Measurements from ENCODE around the gene SH3BP5L.
"Not testable (repeated sequence)": the region's sequence is repeated elsewhere in the genome, so short reads cannot be mapped to it uniquely, and the experiment has no call there.

The SH3BP5L gene

DNA sequence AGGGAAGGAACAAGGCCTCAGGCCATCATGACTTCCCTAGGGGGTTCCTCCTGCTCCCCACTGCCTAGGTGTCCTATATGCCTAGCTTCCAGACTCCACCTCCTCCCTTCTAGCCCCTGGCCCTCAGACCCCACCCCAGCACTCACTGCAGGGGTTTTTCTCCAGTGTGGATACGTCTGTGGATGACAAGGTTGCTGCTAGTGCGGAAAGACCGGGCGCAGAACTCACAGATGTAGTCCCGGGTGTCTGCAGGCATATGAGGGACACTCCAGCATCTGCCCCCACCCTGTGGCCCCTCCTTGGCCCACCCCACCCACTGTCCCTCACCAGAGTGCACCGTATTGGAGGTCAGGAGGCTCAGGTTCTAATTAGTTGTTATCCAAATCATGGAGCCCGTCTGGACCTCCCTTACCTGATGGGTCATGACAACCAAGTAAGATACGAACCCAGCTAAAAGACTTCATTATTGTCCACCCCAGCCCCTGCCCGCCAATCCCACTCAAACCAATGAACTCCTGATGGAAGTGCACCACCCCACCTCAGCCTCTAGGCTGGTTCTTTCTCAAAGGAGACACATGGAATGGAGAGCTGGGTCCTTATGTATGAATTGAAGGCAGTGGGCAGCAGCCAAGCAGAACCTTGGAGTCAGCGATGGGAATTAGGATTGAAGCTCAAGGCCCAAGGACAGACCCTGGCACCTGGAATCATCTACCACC lies 25.0 kb upstream of the SH3BP5L start:
- no peak for FAIRE-seq

DNA sequence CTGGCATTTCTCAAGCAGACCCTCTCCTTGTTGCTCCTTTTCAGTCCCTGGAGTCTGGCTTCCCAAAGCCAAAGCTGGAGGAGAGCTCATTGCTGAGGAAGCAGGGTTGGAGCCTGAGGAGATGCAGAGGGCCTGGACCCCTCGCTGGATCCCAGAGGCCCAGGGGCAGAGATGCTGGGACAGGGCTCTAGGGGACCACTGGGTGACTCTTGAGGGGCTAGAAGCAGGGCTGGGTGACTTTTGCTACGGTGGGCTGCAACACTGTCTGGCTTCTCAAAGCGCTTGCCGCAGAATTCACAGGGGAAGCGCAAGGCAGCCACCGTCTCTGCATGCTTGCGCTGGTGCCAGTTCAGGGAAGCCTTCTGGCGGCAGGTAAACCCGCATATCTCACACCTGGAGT lies 24.4 kb upstream of the SH3BP5L start:
- FAIRE-seq: no peak

DNA sequence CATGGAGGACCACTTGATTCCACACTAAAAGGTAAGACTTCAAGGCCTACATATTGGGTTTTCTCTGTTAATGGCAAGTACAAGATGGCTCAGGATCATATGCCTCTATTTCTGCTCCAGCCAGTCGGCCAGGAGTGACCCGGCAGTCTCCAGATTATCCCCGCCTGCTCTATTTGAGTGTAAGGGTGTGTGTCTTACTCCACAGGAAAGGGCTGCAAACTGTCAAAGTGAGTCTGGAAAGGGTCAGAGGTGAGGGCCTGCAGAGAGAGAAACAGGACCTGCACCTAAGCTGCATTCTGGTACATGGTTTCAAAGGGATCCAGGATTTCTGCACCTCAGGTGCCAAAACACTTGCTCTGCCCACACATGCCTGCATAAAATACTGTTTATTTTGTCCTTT lies 23.9 kb upstream of the SH3BP5L start:
- no peak for FAIRE-seq

DNA sequence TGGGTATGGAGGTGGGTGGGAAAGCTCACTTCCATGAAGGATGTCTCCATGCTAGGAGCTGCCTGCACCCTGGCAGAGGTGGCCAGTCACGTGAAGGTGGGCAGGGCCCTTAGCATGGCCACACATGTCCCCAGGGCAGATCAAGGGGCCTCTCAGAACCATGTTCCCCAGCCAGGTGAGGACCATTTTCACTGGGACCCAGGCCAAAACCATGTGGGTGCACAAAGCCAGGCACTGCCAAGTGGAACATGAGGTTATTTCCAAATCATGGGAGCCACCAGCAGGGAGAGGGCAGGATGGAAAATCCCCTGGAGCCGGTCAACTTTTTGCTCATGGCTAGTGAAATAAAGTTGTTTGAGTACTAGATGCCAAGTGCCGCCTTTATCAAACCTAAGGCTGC lies 23.4 kb upstream of the SH3BP5L start:
- no peak for FAIRE-seq

DNA sequence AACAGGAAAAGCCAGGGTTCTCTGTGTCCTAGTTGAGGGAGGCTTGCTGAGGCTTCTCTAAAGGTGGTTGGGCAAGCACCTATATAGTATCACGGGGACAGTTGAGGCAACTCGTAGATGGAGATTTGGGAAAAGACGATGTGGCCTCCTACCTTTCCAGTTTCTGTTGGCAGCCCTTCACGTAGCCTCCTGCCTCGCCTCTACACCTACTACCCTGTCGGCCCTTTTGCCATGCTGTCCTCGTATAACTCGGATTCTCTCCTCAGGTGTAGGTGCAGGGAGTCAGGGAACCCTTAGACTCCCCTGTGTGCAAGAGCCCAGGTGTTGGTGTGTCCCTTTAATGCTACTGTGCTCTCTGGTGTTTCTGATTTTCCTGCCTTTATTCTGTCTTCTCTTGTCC lies 22.9 kb upstream of the SH3BP5L start:
- no peak for FAIRE-seq

DNA sequence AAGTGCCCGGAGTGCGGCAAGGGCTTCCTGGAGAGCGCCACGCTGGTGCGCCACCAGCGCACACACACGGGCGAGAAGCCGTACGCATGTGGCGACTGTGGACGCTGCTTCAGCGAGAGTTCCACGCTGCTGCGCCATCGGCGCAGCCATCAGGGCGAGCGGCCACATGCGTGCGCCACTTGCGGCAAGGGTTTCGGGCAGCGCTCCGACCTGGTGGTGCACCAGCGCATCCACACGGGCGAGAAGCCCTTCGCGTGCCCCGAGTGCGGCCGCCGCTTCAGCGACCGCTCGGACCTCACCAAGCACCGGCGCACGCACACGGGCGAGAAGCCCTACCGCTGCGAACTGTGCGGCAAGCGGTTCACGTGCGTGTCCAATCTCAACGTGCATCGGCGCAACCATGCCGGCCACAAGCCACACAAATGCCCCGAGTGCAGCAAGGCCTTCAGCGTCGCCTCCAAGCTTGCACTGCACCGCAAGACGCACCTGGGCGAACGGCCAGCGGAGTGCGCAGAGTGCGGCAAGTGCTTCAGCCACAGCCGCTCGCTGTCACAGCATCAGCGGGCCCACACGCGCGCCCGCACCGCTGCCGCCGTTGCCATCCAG lies 22.3 kb upstream of the SH3BP5L start:
- no peak for FAIRE-seq

DNA sequence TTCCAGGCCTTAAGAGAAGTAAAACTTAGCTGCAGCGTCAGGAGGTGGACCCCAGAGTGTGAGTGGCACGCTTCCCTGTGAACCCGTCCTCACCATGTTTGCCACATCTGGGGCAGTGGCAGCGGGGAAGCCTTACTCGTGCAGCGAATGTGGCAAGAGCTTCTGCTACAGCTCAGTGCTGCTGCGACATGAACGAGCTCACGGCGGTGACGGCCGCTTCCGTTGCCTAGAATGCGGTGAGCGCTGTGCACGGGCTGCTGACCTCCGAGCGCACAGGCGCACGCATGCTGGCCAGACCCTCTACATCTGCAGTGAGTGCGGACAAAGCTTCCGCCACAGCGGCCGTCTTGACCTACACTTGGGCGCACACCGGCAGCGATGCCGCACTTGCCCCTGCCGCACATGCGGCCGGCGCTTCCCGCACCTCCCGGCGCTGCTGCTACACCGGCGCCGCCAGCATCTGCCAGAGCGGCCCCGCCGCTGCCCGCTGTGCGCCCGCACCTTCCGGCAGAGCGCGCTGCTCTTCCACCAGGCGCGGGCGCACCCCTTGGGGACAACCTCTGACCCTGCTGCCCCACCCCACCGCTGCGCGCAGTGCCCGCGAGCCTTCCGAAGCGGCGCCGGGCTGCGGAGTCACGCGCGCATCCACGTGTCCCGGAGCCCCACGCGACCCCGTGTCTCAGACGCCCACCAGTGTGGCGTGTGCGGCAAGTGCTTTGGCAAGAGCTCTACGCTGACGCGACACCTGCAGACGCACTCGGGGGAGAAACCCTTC lies 21.7 kb upstream of the SH3BP5L start:
- FAIRE-seq: no peak

DNA sequence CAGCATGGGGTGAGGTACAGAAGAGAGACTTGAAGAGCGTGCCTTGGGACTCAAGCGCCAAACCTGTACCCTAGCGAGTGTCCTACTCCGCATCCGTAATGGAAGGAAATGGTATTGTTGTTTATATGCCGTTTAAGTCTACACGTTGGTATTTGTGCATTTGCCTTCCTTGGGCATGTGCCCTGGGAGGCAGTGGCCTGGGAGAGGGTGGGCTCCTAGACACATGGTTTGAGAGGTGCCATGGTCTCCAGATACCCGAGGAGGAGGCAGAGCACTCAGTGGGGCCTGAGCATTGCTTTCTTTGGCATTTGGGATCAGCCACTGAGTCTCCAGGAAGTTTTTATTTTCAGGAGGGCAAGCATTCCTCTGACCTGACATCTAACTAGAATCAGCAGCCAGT lies 18.8 kb upstream of the SH3BP5L start:
- FAIRE-seq: no peak

DNA sequence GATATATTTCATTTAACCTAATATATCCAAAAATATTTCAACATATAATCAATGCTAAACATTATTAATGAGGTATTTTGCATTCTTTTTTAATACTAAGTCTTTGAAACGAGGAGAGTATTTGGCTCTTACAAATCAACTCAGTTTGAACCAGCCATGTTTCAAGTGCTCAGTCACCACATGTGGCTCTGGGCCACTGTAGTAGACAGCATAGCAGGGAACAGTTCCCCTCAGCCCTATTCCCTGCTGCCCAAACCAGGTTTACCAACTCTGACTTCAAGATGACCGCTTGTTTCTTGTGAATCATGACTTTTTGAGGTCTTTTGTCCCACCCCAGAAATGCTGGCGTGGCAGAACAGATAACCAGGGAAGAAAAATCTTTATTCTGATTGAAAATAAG lies 18.0 kb upstream of the SH3BP5L start:
- no peak for FAIRE-seq

DNA sequence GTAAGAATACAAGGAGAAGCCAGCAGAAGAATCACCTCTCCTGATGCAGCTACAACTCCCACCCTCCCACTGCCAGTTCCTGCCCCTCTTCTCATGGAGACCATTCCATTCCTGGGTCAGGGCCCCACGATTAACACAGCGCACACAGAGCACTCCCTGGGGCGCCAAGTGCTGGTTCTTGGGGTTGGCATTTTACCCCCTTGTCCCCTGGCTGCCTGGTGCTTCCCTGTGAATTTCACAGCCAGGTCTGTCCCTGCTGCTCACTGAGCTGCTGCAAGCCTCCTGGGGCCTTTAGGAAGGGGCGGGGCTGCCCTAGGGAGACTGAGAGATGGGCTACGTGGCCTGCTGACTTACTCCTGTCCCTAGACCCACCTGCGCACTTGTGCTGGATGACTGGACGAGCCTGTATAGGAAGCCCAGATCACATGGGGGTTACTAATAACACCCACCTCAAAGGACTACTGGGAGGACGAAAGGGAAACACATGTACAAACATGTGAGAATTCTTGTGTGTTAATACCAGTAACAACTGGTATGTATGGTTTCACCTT lies 17.1 kb upstream of the SH3BP5L start:
- no peak for FAIRE-seq

DNA sequence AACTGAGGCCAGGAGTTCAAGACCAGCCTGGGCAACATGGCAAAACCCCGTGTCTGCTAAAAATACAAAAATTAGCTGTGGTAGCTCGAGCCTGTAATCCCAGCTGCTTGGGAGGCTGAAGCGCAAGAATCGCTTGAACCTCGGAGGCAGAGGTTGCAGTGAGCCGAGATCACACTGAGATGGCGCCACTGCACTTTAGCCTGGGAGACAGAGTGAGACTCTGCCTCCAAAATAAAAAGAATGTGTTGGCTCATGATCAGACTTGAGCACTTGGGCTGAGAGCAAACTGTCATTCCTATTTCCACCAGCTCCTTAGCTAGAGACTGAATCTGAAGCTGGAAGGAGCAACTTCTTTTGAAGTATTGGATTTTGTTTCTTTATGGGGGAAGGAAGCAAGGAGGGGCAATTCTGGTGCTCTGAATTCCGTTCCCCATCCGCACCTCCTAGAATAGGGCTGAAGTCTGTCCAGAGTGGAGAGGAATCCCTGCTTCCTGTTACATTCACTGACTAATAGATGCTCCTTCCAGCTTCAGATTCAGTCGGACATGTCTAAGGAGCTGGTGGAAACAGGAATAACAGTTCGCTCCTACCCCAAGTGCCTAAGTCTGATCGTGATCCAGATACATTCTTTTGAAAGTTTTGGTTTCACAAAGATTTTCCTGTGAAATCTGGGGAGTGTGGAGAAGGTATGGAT lies 16.1 kb upstream of the SH3BP5L start:
- no peak for FAIRE-seq

DNA sequence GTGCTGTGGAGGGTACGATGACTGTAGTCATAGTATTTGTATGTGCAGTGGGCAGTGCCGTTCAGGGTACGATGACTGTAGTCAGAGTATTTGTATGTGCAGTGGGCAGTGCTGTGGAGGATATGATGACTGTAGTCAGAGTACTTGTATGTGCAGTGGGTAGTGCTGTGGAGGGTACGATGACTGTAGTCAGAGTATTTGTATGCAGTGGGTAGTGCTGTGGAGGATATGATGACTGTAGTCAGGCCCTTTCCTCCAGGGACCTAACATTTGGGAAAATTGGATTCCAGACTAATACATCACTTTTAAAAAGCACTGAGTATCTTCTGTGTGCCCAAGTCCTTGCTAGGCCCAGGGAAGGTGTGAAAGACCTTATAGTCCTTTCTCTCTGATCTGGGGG lies 15.2 kb upstream of the SH3BP5L start:
- no peak for FAIRE-seq

DNA sequence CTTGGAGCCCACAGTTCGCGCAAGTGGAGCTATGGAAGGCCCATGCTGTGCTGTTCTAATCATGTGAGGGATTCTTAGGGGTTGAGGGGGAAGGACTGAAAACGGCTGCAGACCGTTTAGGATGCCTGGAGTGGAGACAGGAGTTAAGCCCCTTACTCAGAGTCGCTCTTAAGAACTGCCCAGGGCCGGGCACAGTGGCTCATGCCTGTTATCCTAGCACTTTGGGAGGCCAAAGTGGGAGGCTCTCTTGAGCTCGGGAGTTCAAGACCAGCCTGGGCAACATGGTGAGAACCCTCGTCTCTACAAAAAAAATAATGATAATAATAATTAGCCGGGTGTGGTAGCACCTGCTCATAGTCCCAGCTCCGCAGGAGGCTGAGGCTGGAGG lies 13.4 kb upstream of the SH3BP5L start:
- no peak for FAIRE-seq

DNA sequence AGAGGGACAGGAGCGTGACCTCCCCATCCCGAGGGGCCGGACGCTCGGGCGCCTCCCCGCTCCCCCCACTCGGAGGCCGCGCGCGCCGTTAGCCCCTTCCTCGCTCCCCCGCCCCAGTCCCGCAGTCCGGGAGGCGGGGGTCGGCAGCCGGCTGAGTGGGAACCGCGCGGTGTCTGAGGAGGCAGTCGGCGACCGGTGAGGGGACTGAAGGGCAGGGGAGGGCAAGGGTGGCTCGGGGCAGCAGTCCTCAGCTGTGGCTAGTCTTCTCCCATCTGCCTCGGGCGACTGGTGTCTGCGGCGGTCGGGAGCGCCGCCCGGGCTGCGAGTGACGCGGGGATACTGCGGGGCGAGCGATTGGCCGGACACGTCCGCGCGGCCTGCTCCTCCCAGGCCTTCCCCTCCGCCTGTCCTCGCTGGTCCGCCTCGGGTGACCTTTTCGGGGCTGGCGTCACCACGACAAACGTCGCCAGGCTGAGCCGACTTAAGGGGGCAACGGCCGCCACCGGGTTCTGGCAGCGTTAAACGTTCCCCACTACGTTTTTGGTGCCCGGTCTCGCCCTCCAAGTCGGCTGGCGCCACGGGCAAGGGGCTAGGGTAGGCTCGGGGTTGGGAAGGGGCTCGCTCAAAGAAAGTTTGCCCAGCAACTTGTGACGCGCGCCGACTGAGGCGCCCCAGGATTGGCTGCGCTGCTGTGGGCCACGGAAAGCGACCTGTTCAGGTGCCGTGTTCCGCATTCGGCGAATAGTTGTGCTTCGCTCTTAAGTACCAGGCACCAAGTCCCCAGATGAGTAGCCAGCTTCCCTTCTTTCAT lies 12.8 kb upstream of the SH3BP5L start:
- FAIRE-seq: no peak

DNA sequence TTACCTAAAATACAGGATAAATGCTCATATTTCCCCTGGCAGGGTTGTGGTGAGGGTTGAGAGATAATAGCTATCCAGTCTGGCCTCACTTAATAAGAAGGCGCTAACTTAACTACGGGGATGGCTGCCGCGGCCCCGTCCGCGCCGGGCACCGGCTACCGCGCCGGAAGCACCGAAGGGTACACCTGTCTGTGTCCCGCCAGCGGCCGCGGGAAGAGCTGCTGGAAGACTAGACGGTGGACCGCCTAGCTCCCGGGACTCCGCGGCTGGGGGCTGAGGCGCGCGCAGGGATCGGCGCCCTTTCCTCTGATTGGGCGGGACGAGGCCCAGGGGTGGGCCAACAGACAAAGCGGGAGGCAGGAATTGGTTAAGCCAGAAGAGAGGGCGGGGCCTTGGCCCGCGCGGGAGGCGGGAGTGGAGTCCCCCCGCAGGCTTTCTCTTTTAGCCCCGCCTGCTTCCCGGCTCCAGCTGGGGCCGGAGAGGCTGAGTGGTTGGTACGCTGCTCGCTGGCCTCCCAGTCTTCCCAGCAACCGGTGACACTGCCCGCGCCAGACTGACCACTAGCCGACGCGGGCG lies 12.2 kb upstream of the SH3BP5L start, which contains the start of gene ZNF672:
Gene ZNF672 (plus strand): TSS at position 444 of the 576 bp plus-strand sequence. CDS start 9,051 bp downstream, outside the sequence.
- no peak for FAIRE-seq

DNA sequence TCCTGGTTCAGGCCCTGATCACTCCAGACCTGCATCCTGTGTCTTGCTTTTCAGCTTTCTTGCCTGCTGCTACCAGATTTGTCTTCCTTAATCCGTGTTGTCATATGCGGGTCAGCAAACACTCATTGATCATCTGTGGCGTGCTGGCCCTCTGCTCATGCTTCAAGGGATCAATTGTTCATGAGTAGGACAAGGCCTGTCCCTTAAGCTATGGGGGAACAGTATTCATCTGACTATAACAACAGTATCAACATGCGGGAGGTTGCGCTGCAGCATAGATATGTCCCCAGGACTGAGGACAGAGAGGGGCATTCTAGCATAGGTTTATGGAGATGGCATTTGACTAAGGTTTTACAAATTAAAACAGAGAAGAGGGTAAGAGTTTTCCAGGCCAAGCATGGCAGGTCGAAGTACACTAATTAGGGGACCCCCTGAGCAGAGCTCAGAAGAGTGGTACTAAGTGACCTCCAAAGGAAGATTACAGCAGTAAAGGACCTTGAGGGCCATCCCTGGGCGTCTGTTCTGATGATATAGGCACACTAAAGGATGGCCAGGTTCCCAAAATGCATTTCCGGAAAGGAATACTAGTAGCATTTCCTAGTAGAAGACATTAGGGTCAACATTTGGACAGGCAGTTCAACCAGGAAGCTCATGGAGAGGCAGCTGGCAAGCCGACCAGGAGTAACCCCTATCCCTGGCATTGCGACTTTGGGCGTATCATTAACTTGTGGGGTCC lies 11.5 kb upstream of the SH3BP5L start:
- FAIRE-seq: no peak

DNA sequence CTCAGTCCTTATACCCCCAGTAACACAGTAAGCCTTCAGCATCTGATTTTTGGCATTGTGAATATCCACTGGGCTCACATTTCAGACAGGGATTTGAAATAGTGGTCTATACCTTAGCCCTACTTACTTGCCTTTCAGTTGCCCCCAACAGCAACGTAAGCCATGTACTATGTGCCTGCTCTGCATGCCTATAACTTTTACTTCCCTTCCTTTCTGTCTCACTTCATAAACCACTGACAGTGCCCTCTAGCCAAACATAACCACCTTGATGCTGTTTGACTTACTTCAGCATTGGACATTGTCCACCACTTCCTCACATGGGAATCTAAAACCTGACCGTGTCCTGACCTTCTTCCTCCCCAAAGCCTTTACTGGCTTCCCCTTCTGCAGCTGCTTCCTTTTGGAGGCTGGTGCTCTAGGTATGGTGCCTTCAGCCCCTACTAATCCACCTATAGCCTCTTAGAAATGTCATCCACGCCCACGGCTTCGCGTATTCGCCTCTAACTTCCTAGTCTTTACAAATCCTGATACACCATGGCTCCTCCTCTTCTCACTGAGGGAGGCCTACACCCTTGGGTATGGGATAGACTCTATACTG lies 8.7 kb upstream of the SH3BP5L start:
- FAIRE-seq: no peak

DNA sequence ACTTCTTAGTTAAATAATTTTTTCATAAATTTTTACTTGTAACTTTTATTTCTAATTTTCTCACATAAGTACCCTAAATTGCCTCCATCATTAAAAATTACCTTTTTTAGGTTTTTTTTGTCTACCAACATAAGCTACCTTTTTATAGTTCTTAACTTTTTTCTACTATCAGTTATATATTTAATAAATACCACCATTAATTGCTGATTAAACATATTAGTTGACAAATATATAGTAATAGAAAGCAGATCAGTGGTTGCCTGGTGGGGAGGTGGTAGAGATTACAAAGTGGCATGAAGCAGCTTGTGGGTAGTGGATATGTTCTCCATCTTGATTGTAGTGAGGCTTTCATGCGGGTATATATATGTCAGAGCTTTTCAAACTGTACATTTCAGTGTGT lies 6.1 kb upstream of the SH3BP5L start:
- FAIRE-seq: no peak

DNA sequence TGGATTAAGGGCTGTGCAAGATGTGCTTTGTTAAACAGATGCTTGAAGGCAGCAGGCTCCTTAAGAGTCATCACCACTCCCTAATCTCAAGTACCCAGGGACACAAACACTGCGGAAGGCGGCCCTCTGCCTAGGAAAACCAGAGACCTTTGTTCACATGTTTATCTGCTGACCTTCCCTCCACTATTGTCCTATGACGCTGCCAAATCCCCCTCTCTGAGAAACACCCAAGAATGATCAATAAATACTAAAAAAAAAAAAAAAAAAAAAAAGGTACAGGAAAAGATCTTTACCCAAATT lies 5.0 kb upstream of the SH3BP5L start:
- not testable (repeated sequence) for FAIRE-seq

DNA sequence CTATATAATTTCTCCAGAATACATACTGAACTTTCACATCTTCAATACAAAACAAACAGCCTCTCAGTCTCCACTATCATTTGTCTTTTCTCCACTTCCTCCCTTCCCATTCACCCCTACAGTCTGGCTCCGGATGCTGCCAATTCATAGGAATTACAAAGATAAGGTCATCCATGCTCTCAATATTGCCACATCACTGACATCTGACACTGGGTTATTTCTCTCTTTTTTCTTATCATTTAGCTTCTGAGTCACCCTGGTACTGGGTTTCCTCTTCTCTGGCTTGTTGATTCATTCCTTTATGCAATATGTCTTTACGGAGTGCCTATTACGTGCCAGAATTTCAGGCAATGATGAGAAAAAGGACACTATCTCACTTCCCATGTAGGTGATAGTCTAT lies 3.1 kb upstream of the SH3BP5L start:
- FAIRE-seq: no peak

DNA sequence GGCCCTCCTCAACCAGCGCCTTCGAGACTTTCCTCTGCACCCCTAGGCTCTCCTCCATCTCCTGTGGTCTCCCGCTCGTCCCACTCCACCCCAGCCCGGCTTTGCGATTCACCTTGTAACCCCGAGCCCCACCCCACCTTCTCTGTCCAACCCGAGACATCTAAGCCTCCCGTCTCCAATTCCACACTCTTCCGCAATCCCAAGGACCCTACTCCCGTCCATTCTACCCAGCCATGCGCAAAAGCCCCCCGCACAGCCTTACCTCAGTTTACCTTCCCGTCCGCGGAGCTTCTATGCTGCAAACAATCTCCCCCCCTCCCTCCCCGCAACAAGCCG lies 174 bp downstream of the SH3BP5L start:
- no peak for FAIRE-seq

Data from islet of Langerhans (tissue), 1 donor.